GM12878 (cell line): ENCODE measurements around the gene NCOA6.

Experiments used
- IKZF1 ChIP-seq: fragments of 450-650 bp; conservative IDR thresholded peaks from 2 replicates; pipeline ENCODE4 v1.6.1; 2017; ENCODE audit warnings: antibody characterized with exemption, mild to moderate bottlenecking
- NR2C2 ChIP-seq: IDR thresholded peaks from 2 replicates; pipeline ENCODE4 v1.6.1; 2011; ENCODE audit warnings: borderline replicate concordance, low read depth; ENCODE audit not compliant: control insufficient read depth, insufficient read length
- POLR2AphosphoS5 ChIP-seq: IDR thresholded peaks from 2 replicates; pipeline ENCODE4 v1.6.1; 2011; ENCODE audit warnings: mild to moderate bottlenecking, low read length, inconsistent platforms
- RCOR1 ChIP-seq: conservative IDR thresholded peaks from 2 replicates; pipeline ENCODE4 v1.6.1; 2012; ENCODE audit warnings: low read depth, low read length, improper control_type of control experiment
- TCF12 ChIP-seq: IDR thresholded peaks from 2 replicates; pipeline ENCODE4 v1.6.1; 2011; ENCODE audit warnings: low read depth, mild to moderate bottlenecking, low read length
- ZNF274 ChIP-seq: IDR thresholded peaks from one replicate; pipeline ENCODE4 v1.8.0; 2011; ENCODE audit not compliant: insufficient read length, insufficient read depth
- TF ChIP-seq, protein P1 (sequence below), 3 experiments: IDR thresholded peaks in 2 of 3; conservative IDR thresholded peaks in 1 of 3; 2 replicates each; pipeline ENCODE4 v1.5.1; 2011; ENCODE audit warnings: low read depth in 3 of 3, low read length in 3 of 3, mild to moderate bottlenecking in 3 of 3, control low read depth in 2 of 3, moderate library complexity in 2 of 3, inconsistent platforms in 1 of 3, mixed read lengths in 1 of 3; ENCODE audit not compliant: control insufficient read depth in 2 of 3, insufficient read depth in 1 of 3; ENCODE audit errors: extremely low read depth in 1 of 3

DNA sequence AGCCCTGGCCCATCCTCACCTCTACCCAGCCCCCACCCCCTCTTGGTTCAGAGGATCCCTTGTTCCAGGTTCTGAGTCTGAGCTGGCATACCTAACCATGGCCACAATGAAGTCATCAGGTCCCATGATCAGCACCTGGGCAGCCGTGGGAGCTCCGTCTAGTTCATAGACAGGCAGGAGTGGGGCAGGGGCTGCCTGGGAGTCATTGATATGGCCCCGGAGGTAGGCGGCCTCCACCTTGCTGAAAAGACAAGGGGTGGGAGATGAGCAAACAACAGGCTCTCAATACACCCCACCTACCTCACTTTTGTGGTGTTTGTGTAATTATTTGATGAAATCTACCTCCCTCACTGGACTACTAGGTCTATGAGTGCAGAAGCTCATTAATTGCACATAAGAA is 26.8 kb upstream of the NCOA6 start:
- TF ChIP-seq RCOR1 (no peak), IKZF1 (no peak), TCF12 (no peak), NR2C2 (no peak), POLR2AphosphoS5 (no peak), ZNF274 (no peak)
- TF ChIP-seq, protein P1, sequence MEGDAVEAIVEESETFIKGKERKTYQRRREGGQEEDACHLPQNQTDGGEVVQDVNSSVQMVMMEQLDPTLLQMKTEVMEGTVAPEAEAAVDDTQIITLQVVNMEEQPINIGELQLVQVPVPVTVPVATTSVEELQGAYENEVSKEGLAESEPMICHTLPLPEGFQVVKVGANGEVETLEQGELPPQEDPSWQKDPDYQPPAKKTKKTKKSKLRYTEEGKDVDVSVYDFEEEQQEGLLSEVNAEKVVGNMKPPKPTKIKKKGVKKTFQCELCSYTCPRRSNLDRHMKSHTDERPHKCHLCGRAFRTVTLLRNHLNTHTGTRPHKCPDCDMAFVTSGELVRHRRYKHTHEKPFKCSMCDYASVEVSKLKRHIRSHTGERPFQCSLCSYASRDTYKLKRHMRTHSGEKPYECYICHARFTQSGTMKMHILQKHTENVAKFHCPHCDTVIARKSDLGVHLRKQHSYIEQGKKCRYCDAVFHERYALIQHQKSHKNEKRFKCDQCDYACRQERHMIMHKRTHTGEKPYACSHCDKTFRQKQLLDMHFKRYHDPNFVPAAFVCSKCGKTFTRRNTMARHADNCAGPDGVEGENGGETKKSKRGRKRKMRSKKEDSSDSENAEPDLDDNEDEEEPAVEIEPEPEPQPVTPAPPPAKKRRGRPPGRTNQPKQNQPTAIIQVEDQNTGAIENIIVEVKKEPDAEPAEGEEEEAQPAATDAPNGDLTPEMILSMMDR (IDR thresholded peaks at IDR 0.05 in 2 of 3, conservative IDR thresholded peaks at IDR 0.05 in 1 of 3; ENCODE audit: control insufficient read depth in 2 of 3, extremely low read depth in 1 of 3, insufficient read depth in 1 of 3, low read depth in 3 of 3, low read length in 3 of 3), result no peak
